H1 (cell line): ENCODE results near the gene STK36. TPM values are rescaled to one million over a fixed set of nuclear protein-coding genes. Genes with fewer than 3 reads are reported as not detected.

ENCODE experiments used
- CTCF ChIA-PET: fragments of 300-600 bp; sonication (Branson Sonifier 250); formaldehyde crosslinking; loops from one replicate; lab custom pipeline; 2021; ENCODE audit not compliant: partially characterized antibody; lab: Charles Lee
- POLR2A ChIA-PET: fragments of 300-600 bp; sonication (Branson Sonifier 250); formaldehyde crosslinking; loops from one replicate; lab custom pipeline; 2021; ENCODE audit warnings: inconsistent platforms; ENCODE audit not compliant: partially characterized antibody; lab: Charles Lee
- DNase-seq, 2 experiments: peaks; one replicate each; pipeline versions ENCODE4 v3.0.0 to v3.0.0-alpha.2; 2010 to 2022; ENCODE audit warnings: low spot score in 2 of 2, low read depth in 1 of 2, mixed read lengths in 1 of 2
- FAIRE-seq: peaks from 2 replicates; lab custom pipeline; 2011; peaks lifted over from hg19 to GRCh38; lab: Jason Lieb, UNC
- H2AFZ ChIP-seq: 2 replicates; pipeline ENCODE4 v1.8.1; 2012; ENCODE audit warnings: low read length, inconsistent platforms
- H2AK5ac ChIP-seq: 2 replicates; pipeline ENCODE4 v1.6.1; 2013; ENCODE audit warnings: low read depth, low read length
- H2BK120ac ChIP-seq: replicated peaks from 2 replicates; pipeline ENCODE3; 2013; ENCODE audit warnings: low read depth, low read length, inconsistent platforms
- H2BK12ac ChIP-seq: 2 replicates; pipeline ENCODE4 v1.6.1; 2013; ENCODE audit warnings: low read depth, low read length
- H2BK15ac ChIP-seq: 2 replicates; pipeline ENCODE4 v1.6.1; 2013; ENCODE audit warnings: low read length
- H2BK20ac ChIP-seq: 2 replicates; pipeline ENCODE4 v1.6.1; 2013; ENCODE audit warnings: low read length
- H2BK5ac ChIP-seq: 2 replicates; pipeline ENCODE4 v1.6.1; 2013; ENCODE audit warnings: low read depth, low read length
- H3K14ac ChIP-seq: 2 replicates; pipeline ENCODE4 v1.6.1; 2013; ENCODE audit warnings: inconsistent platforms; ENCODE audit not compliant: insufficient read length
- H3K18ac ChIP-seq: 2 replicates; pipeline ENCODE4 v1.6.1; 2013; ENCODE audit warnings: low read length; ENCODE audit errors: extremely low read depth
- H3K23ac ChIP-seq: 2 replicates; pipeline ENCODE4 v1.6.1; 2013; ENCODE audit warnings: inconsistent platforms; ENCODE audit not compliant: insufficient read length
- H3K23me2 ChIP-seq: 2 replicates; pipeline ENCODE4 v1.6.1; 2013; ENCODE audit warnings: low read depth, low read length
- H3K27ac ChIP-seq: 2 replicates; pipeline ENCODE4 v1.6.1; 2011; ENCODE audit warnings: low read depth, low read length, inconsistent platforms
- H3K27me3 ChIP-seq, 4 experiments: replicated peaks in 1 of 4; 1 replicate in 1 of 4; 2 replicates in 3 of 4; pipeline versions ENCODE4 v1.6.1 to v1.8.1; 2011 to 2013; ENCODE audit warnings: low read length in 3 of 4, mild to moderate bottlenecking in 3 of 4, inconsistent platforms in 2 of 4, mixed read lengths in 2 of 4, moderate library complexity in 1 of 4; ENCODE audit not compliant: control insufficient read depth in 3 of 4, insufficient read depth in 3 of 4; ENCODE audit errors: extremely low read depth in 1 of 4
- H3K36me3 ChIP-seq, 4 experiments: 2 replicates each; pipeline versions ENCODE4 v1.6.1 to v1.8.1; 2011 to 2013; ENCODE audit warnings: mild to moderate bottlenecking in 4 of 4, low read length in 3 of 4, moderate library complexity in 2 of 4, control low read depth in 1 of 4, inconsistent platforms in 1 of 4; ENCODE audit not compliant: insufficient read depth in 4 of 4, control insufficient read depth in 2 of 4
- H3K4ac ChIP-seq: replicated peaks from 2 replicates; pipeline ENCODE3; 2013; ENCODE audit warnings: low read length, low read depth, mixed read lengths, inconsistent platforms; ENCODE audit not compliant: insufficient read length
- H3K4me1 ChIP-seq, 4 experiments: replicated peaks in 1 of 4; 1 replicate in 1 of 4; 2 replicates in 3 of 4; pipeline versions ENCODE4 v1.6.1 to v1.8.1; 2011 to 2013; ENCODE audit warnings: low read length in 3 of 4, inconsistent platforms in 2 of 4, mixed read lengths in 1 of 4; ENCODE audit not compliant: insufficient read depth in 4 of 4, control insufficient read depth in 3 of 4
- H3K4me2 ChIP-seq, 2 experiments: 2 replicates each; pipeline versions ENCODE4 v1.6.1 to v1.8.1; 2011 to 2013; ENCODE audit warnings: low read depth in 2 of 2, low read length in 2 of 2, control low read depth in 1 of 2, inconsistent platforms in 1 of 2, mild to moderate bottlenecking in 1 of 2; ENCODE audit not compliant: insufficient read depth in 1 of 2
- H3K4me3 ChIP-seq, 4 experiments: fragments of 200-600, 300-600 bp in 1 of 4; sonication (generic), shearing (Covaris generic), sonication (Bioruptor Twin) in 1 of 4; 2 replicates each; pipeline versions ENCODE4 v1.5.1 to v1.8.1; 2011 to 2016; ENCODE audit warnings: low read length in 4 of 4, low read depth in 3 of 4, control low read depth in 2 of 4, inconsistent platforms in 2 of 4, mild to moderate bottlenecking in 2 of 4, mixed read lengths in 1 of 4, moderate library complexity in 1 of 4; ENCODE audit not compliant: insufficient read depth in 2 of 4; ENCODE audit errors: extremely low read depth in 1 of 4
- H3K56ac ChIP-seq: replicated peaks from 2 replicates; pipeline ENCODE3; 2013; ENCODE audit warnings: low read depth, mild to moderate bottlenecking, mixed read lengths, low read length, inconsistent platforms; ENCODE audit not compliant: insufficient read length
- H3K79me1 ChIP-seq: 2 replicates; pipeline ENCODE4 v1.6.1; 2013; ENCODE audit warnings: low read depth, low read length, control low read depth
- H3K79me2 ChIP-seq, 2 experiments: 2 replicates each; pipeline versions ENCODE4 v1.6.1 to v1.8.1; 2012 to 2013; ENCODE audit warnings: low read length in 2 of 2, mild to moderate bottlenecking in 2 of 2, inconsistent platforms in 1 of 2; ENCODE audit not compliant: insufficient read depth in 2 of 2, control insufficient read depth in 1 of 2
- H3K9ac ChIP-seq, 4 experiments: replicated peaks in 1 of 4; 1 replicate in 1 of 4; 2 replicates in 3 of 4; pipeline versions ENCODE4 v1.6.1 to v1.8.1; 2011 to 2013; ENCODE audit warnings: low read depth in 3 of 4, low read length in 3 of 4, control low read depth in 2 of 4, mild to moderate bottlenecking in 2 of 4, moderate library complexity in 2 of 4, inconsistent platforms in 1 of 4; ENCODE audit errors: extremely low read depth in 1 of 4
- H3K9me3 ChIP-seq, 2 experiments: 2 replicates each; pipeline versions ENCODE4 v1.6.1 to v1.8.1; 2012 to 2013; ENCODE audit warnings: mild to moderate bottlenecking in 2 of 2, moderate library complexity in 2 of 2, control low read depth in 1 of 2, inconsistent platforms in 1 of 2, low read depth in 1 of 2, low read length in 1 of 2, mixed read lengths in 1 of 2; ENCODE audit not compliant: insufficient read depth in 2 of 2
- H4K20me1 ChIP-seq, 2 experiments: replicated peaks in 1 of 2; 2 replicates each; pipeline versions ENCODE3 to v1.8.1; 2011 to 2013; ENCODE audit warnings: inconsistent platforms in 2 of 2, low read length in 2 of 2, mild to moderate bottlenecking in 1 of 2; ENCODE audit not compliant: insufficient read depth in 2 of 2, control insufficient read depth in 1 of 2
- H4K5ac ChIP-seq: 2 replicates; pipeline ENCODE4 v1.6.1; 2013; ENCODE audit warnings: low read length, low read depth, mixed read lengths, inconsistent platforms; ENCODE audit not compliant: insufficient read length
- H4K8ac ChIP-seq: 2 replicates; pipeline ENCODE4 v1.8.0; 2013; ENCODE audit warnings: mild to moderate bottlenecking, moderate library complexity, low read length, inconsistent platforms; ENCODE audit not compliant: insufficient read depth; ENCODE audit errors: extremely low read depth
- H4K91ac ChIP-seq: replicated peaks from 2 replicates; pipeline ENCODE3; 2013; ENCODE audit warnings: low read length, mixed read lengths, inconsistent platforms; ENCODE audit not compliant: insufficient read length
- ASH2L ChIP-seq: fragments of 200-600, 300-600 bp; sonication (generic); IDR thresholded peaks from one replicate; pipeline ENCODE4 v1.7.1; 2017; ENCODE audit warnings: low read length
- BCL11A ChIP-seq, 2 experiments: IDR thresholded peaks; one replicate each; pipeline ENCODE4 v1.6.1; 2011; ENCODE audit warnings: low read depth in 2 of 2, low read length in 2 of 2, mild to moderate bottlenecking in 2 of 2
- BRCA1 ChIP-seq: IDR thresholded peaks from 2 replicates; pipeline ENCODE4 v1.6.1; 2012; ENCODE audit warnings: low read depth, low read length, improper control_type of control experiment
- CREB1 ChIP-seq: IDR thresholded peaks from 2 replicates; pipeline ENCODE4 v1.6.1; 2012; ENCODE audit warnings: inconsistent platforms
- EZH2 ChIP-seq: fragments of 200-600 bp; sonication (generic); IDR thresholded peaks from 2 replicates; pipeline ENCODE4 v1.7.1; 2012; ENCODE audit warnings: low read depth, mild to moderate bottlenecking, moderate library complexity, low read length, inconsistent platforms; ENCODE audit not compliant: severe bottlenecking
- GTF2F1 ChIP-seq: IDR thresholded peaks from 2 replicates; pipeline ENCODE4 v1.6.1; 2012; ENCODE audit warnings: low read depth, low read length, improper control_type of control experiment, borderline replicate concordance
- POLR2A ChIP-seq, 2 experiments: IDR thresholded peaks; 1 replicate in 1 of 2; 2 replicates in 1 of 2; pipeline ENCODE4 v1.6.1; 2011; ENCODE audit warnings: low read depth in 2 of 2, low read length in 2 of 2, mild to moderate bottlenecking in 2 of 2; ENCODE audit errors: control extremely low read depth in 1 of 2
- RAD21 ChIP-seq, 2 experiments: IDR thresholded peaks in 1 of 2; conservative IDR thresholded peaks in 1 of 2; 2 replicates each; pipeline ENCODE4 v1.6.1; 2011; ENCODE audit warnings: low read depth in 2 of 2, low read length in 2 of 2, improper control_type of control experiment in 1 of 2, inconsistent platforms in 1 of 2, mild to moderate bottlenecking in 1 of 2, moderate library complexity in 1 of 2
- SIN3A ChIP-seq, 2 experiments: IDR thresholded peaks in 1 of 2; conservative IDR thresholded peaks in 1 of 2; 2 replicates each; pipeline ENCODE4 v1.6.1; 2011 to 2012; ENCODE audit warnings: low read length in 2 of 2, improper control_type of control experiment in 1 of 2, low read depth in 1 of 2, mild to moderate bottlenecking in 1 of 2
- SIRT6 ChIP-seq: IDR thresholded peaks from one replicate; pipeline ENCODE4 v1.7.1; 2012; ENCODE audit warnings: low read length, inconsistent platforms
- SRF ChIP-seq: IDR thresholded peaks from 2 replicates; pipeline ENCODE4 v1.6.1; 2011; ENCODE audit warnings: mild to moderate bottlenecking, low read depth, low read length, moderate library complexity
- SUZ12 ChIP-seq: fragments of 200-600 bp; sonication (generic); IDR thresholded peaks from 2 replicates; pipeline ENCODE4 v1.6.1; 2012; ENCODE audit warnings: mild to moderate bottlenecking, inconsistent platforms, low read length, moderate library complexity, mixed read lengths
- WGBS, 2 experiments: shearing (Covaris generic) in 1 of 2; methylation state at CpG; one replicate each; pipeline versions ENCODE4 v1.1.6 to v1.1.7; 2013 to 2015; ENCODE audit warnings: low lambda C conversion rate in 2 of 2, mixed read lengths in 2 of 2, inconsistent platforms in 1 of 2, low coverage in 1 of 2, missing lambda C conversion rate in 1 of 2; ENCODE audit not compliant: insufficient replicate concordance in 2 of 2, insufficient coverage in 1 of 2, insufficient read length in 1 of 2; ENCODE audit errors: extremely low coverage in 1 of 2, missing lambda C conversion rate in 1 of 2; 5-methylcytosine and 5-hydroxymethylcytosine counted together
- polyA plus RNA-seq, 7 experiments: library from polyadenylated mRNA; depleted of rRNA in 3 of 7; stranded (reverse) in 5 of 7; unstranded in 2 of 7; fragments of >200 nt in 5 of 7; fragments of 200-250 nt in 2 of 7; gene quantifications; 1 replicate in 5 of 7; 2 replicates in 1 of 7; 4 replicates in 1 of 7; pipeline versions ENCODE4 v1.2.1 to v1.2.3, GENCODE V29; 2011 to 2013; ENCODE audit warnings: missing spikeins in 2 of 7, mixed read lengths in 2 of 7
- total RNA-seq: library from RNA; stranded (reverse); fragmentation: NEBNext Ultra II Directional; extraction: Animal tissue kit (Norgen Biotek cat#: 25700); gene quantifications from 2 replicates; pipeline ENCODE4 v1.2.1, GENCODE V29; 2021
- TF ChIP-seq, protein P1 (sequence below): IDR thresholded peaks from 2 replicates; pipeline ENCODE4 v1.6.1; 2011; ENCODE audit warnings: low read length, improper control_type of control experiment

Gene STK36
- total and polyA plus RNA-seq, 2 of the 8 experiments (the other 6 are each of a cell fraction or from before 2014, with no cell fraction given), result 41.4 to 57.6 TPM

DNA sequence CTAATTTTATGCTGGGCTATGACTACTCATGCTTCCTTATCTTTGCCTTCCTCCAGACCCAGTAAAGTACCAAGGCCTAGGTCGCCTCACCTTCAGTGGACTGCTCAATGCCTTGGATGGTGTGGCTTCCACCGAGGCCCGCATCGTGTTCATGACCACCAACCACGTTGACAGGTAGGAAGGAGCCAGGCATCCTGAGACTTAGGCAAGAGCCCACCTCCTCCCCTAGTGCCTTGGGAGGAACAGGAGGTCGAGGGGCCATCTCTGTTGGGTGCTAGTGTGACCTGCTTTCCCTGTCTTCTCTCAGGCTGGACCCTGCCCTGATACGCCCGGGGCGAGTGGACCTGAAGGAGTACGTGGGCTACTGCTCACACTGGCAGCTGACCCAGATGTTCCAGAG is 9.1 kb upstream of the STK36 start:
- Histone ChIP-seq H3K4ac (no peak overlapping the region), H3K9ac (no peak overlapping the region), H2AFZ (no peak overlapping the region), H2BK15ac (no peak overlapping the region), H3K4me3 (no peak overlapping the region), H3K14ac (no peak overlapping the region), H3K79me2 (peaks cover 0 to 4% of the 10 kb centered on the region in 2 experiments; a peak in 1 of 4 replicates), H3K56ac (no peak overlapping the region), H3K27ac (no peak overlapping the region), H3K36me3 (peaks cover 27 to 50% (median 43%) of the 10 kb centered on the region in 4 experiments), H3K18ac (no peak overlapping the region), H3K4me2 (no peak overlapping the region), H4K20me1 (no peaks in the 10 kb centered on the region), H3K27me3 (no peaks in the 10 kb centered on the region), H2BK5ac (no peak overlapping the region), H3K23me2 (peaks cover 10% of the 10 kb centered on the region; the same call in 1 of the 2 replicates), H2BK12ac (no peak overlapping the region), H2BK20ac (no peak overlapping the region), H3K23ac (no peak overlapping the region), H4K8ac (no peak overlapping the region), H2BK120ac (no peak overlapping the region), H3K9me3 (no peaks in the 10 kb centered on the region), H3K4me1 (peaks cover 0 to 5% (median under 1%) of the 10 kb centered on the region in 4 experiments; a peak in 2 of 7 replicates), H2AK5ac (no peak overlapping the region), H3K79me1 (0 out of 2 replicates have a peak, but pooled peaks cover 3% of the 10 kb centered on the region), H4K5ac (no peak overlapping the region), H4K91ac (no peak overlapping the region)
- POLR2A ChIA-PET, result interaction anchor here (6.6 kb wide), 1 partner anchor 11 kb away, joined by 95 read pairs; the partner anchor contains the start of genes RNF25 and STK36
- no peak for TF ChIP-seq SIN3A (conservative IDR thresholded peaks at IDR 0.05 in 1 of 2, IDR thresholded peaks at IDR 0.05 in 1 of 2; ENCODE audit: low read depth in 1 of 2, low read length in 2 of 2)
- no peak for TF ChIP-seq ASH2L
- no peak for TF ChIP-seq BRCA1
- no peak for TF ChIP-seq BCL11A (IDR thresholded peaks at IDR 0.05; ENCODE audit: low read depth in 2 of 2, low read length in 2 of 2)
- TF ChIP-seq EZH2, result no peak
- TF ChIP-seq CREB1, result no peak
- no peak for TF ChIP-seq POLR2A (IDR thresholded peaks at IDR 0.05; ENCODE audit: control extremely low read depth in 1 of 2, low read depth in 2 of 2, low read length in 2 of 2)
- TF ChIP-seq SRF, result no peak
- TF ChIP-seq SUZ12, result no peak
- TF ChIP-seq, protein P1, sequence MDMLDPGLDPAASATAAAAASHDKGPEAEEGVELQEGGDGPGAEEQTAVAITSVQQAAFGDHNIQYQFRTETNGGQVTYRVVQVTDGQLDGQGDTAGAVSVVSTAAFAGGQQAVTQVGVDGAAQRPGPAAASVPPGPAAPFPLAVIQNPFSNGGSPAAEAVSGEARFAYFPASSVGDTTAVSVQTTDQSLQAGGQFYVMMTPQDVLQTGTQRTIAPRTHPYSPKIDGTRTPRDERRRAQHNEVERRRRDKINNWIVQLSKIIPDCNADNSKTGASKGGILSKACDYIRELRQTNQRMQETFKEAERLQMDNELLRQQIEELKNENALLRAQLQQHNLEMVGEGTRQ, result no peak
- TF ChIP-seq SIRT6, result no peak
- no peak for TF ChIP-seq RAD21 (IDR thresholded peaks at IDR 0.05 in 1 of 2, conservative IDR thresholded peaks at IDR 0.05 in 1 of 2; ENCODE audit: low read depth in 2 of 2, low read length in 2 of 2)
- TF ChIP-seq GTF2F1, result no peak
- FAIRE-seq (no peak), DNase-seq (no peak)
- CTCF ChIA-PET, result interaction anchor here (1.2 to 2.0 kb wide), 3 partner anchors 14 to 390 kb away, joined by 3 to 5 read pairs (median 4); no protein-coding TSS in a partner anchor
- 92% methylated on average over 9 of the region's 10 CpGs; no CpG with 5 or more reads in 1 of the 2 experiments for WGBS, 2 experiments
